ENCODE data around the gene SERPINB10.
"Not testable (repeated sequence)": the region's sequence is repeated elsewhere in the genome, so short reads cannot be mapped to it uniquely, and the experiment has no call there.

Gene SERPINB10

GRCh38 chr18:63904694-63905093 is 3.1 kb upstream of the SERPINB10 start:
- TF ChIP-seq GATA1 (IDR thresholded peaks at IDR 0.05; ENCODE audit: low read depth, low read length) (no peak), POLR2A (IDR thresholded peaks at IDR 0.05; ENCODE audit: low read length) (no peak)
- DNase-seq, result no peak

- TF ChIP-seq POLR2A (IDR thresholded peaks at IDR 0.05; ENCODE audit: low read length) (no peak), GATA1 (IDR thresholded peaks at IDR 0.05; ENCODE audit: low read depth, low read length) (no peak)
- no peak for DNase-seq
Measured at GRCh38 chr18:63905361-63905760, 2.4 kb upstream of the SERPINB10 start.

GRCh38 chr18:63906056-63906455 is 1.7 kb upstream of the SERPINB10 start:
- DNase-seq, result no peak
- TF ChIP-seq GATA1 (IDR thresholded peaks at IDR 0.05; ENCODE audit: low read depth, low read length), result no peak
- no peak for TF ChIP-seq POLR2A (IDR thresholded peaks at IDR 0.05; ENCODE audit: low read length)

GRCh38 chr18:63908858-63909257 is 1.1 kb downstream of the SERPINB10 start:
- DNase-seq, result no peak
- TF ChIP-seq POLR2A (IDR thresholded peaks at IDR 0.05; ENCODE audit: low read length), result no peak
- no peak for TF ChIP-seq GATA1 (IDR thresholded peaks at IDR 0.05; ENCODE audit: low read depth, low read length)

GRCh38 chr18:63909870-63910269 is 2.1 kb downstream of the SERPINB10 start:
- DNase-seq, result no peak
- TF ChIP-seq GATA1 (IDR thresholded peaks at IDR 0.05; ENCODE audit: low read depth, low read length), result no peak
- TF ChIP-seq POLR2A (IDR thresholded peaks at IDR 0.05; ENCODE audit: low read length), result no peak

GRCh38 chr18:63917817-63918216 is 10.1 kb downstream of the SERPINB10 start:
- no peak for DNase-seq
- TF ChIP-seq POLR2A (IDR thresholded peaks at IDR 0.05; ENCODE audit: low read length), result no peak
- TF ChIP-seq GATA1 (IDR thresholded peaks at IDR 0.05; ENCODE audit: low read depth, low read length), result no peak

- no peak for DNase-seq
- TF ChIP-seq POLR2A (IDR thresholded peaks at IDR 0.05; ENCODE audit: low read length) (no peak), GATA1 (IDR thresholded peaks at IDR 0.05; ENCODE audit: low read depth, low read length) (no peak)
Measured at GRCh38 chr18:63922049-63922448, 14.3 kb downstream of the SERPINB10 start.

- TF ChIP-seq POLR2A (IDR thresholded peaks at IDR 0.05; ENCODE audit: low read length) (no peak), GATA1 (IDR thresholded peaks at IDR 0.05; ENCODE audit: low read depth, low read length) (no peak)
- DNase-seq, result no peak
Measured at GRCh38 chr18:63924551-63924950, 16.8 kb downstream of the SERPINB10 start.

GRCh38 chr18:63928331-63928730 is 20.6 kb downstream of the SERPINB10 start:
- DNase-seq, result no peak
- TF ChIP-seq GATA1 (IDR thresholded peaks at IDR 0.05; ENCODE audit: low read depth, low read length) (no peak), POLR2A (IDR thresholded peaks at IDR 0.05; ENCODE audit: low read length) (no peak)

GRCh38 chr18:63929369-63929768 is 21.6 kb downstream of the SERPINB10 start:
- DNase-seq, result not testable (repeated sequence)

- DNase-seq, result no peak
- TF ChIP-seq POLR2A (IDR thresholded peaks at IDR 0.05; ENCODE audit: low read length) (no peak), GATA1 (IDR thresholded peaks at IDR 0.05; ENCODE audit: low read depth, low read length) (no peak)
Measured at GRCh38 chr18:63930773-63931354, 23.1 kb downstream of the SERPINB10 start.

GRCh38 chr18:63936156-63936931 is 28.6 kb downstream of the SERPINB10 start:
- DNase-seq, result peak; percentile 67 to 69
- TF ChIP-seq GATA1 (IDR thresholded peaks at IDR 0.05; ENCODE audit: low read depth, low read length) (no peak), POLR2A (IDR thresholded peaks at IDR 0.05; ENCODE audit: low read length) (no peak)

- no peak for DNase-seq
- TF ChIP-seq POLR2A (IDR thresholded peaks at IDR 0.05; ENCODE audit: low read length), result no peak
- TF ChIP-seq GATA1 (IDR thresholded peaks at IDR 0.05; ENCODE audit: low read depth, low read length), result no peak
Measured at GRCh38 chr18:63936932-63937393, 29.2 kb downstream of the SERPINB10 start.

- no peak for DNase-seq
- TF ChIP-seq POLR2A (IDR thresholded peaks at IDR 0.05; ENCODE audit: low read length) (no peak), GATA1 (IDR thresholded peaks at IDR 0.05; ENCODE audit: low read depth, low read length) (no peak)
Measured at GRCh38 chr18:63940008-63940407, 32.2 kb downstream of the SERPINB10 start.

GRCh38 chr18:63940543-63941050 is 32.8 kb downstream of the SERPINB10 start:
- DNase-seq, result not testable (repeated sequence)
